Measurements from ENCODE around the gene CNTF.

Gene CNTF

GRCh38 chr11:58671983-58672633, 49.6 kb downstream of the CNTF start:
- in situ Hi-C loops (cut with MboI; ENCODE audit: low pct_unique_long_range_greater_than_20kb, low sequenced_read_pairs), result no loop called here
- no peak for DNase-seq

DNA sequence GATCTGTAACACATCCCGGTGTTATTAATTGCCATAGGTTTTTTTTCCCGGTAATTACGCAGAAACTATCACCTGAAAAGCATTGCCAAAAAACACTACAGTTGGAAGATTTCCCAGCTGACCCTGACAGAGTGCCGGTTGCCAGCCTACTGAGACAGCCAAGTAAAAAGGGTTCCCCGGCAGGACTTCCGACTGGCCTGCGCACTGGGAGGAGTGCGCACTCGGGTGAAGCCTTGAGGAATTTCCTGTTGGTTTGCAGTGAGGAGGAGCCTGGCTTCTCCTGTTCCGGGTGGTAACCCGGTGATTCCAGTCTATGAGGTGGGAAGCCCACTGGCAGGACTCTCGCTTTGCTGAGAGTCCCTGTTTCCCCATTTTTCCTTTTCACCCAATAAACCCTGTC, 52.1 kb downstream of the CNTF start:
- no peak for DNase-seq
- in situ Hi-C loops (cut with MboI; ENCODE audit: low pct_unique_long_range_greater_than_20kb, low sequenced_read_pairs), result no loop called here
